Skeletal muscle satellite cell (primary cell): ENCODE measurements around the gene MAGI1.

ENCODE experiments used
- H3K27me3 ChIP-seq: 2 replicates; pipeline ENCODE4 v1.7.0; 2013; ENCODE audit warnings: low read length; ENCODE audit not compliant: control insufficient read depth, insufficient read depth
- H3K36me3 ChIP-seq: 2 replicates; pipeline ENCODE4 v1.7.0; 2013; ENCODE audit warnings: mild to moderate bottlenecking, control low read depth, low read length; ENCODE audit not compliant: insufficient read depth
- H3K4me1 ChIP-seq: 2 replicates; pipeline ENCODE4 v1.7.0; 2013; ENCODE audit warnings: low read length; ENCODE audit not compliant: control insufficient read depth, insufficient read depth
- H3K4me2 ChIP-seq: 2 replicates; pipeline ENCODE4 v1.7.0; 2013; ENCODE audit warnings: mild to moderate bottlenecking, low read length
- H3K4me3 ChIP-seq: 2 replicates; pipeline ENCODE4 v1.7.0; 2013; ENCODE audit warnings: low read length
- H3K9ac ChIP-seq: 2 replicates; pipeline ENCODE4 v1.7.0; 2013; ENCODE audit warnings: mild to moderate bottlenecking, low read depth, low read length, moderate library complexity
- H3K9me3 ChIP-seq: replicated peaks from 2 replicates; pipeline ENCODE4 v1.7.0; 2013; ENCODE audit warnings: mild to moderate bottlenecking, control low read depth, low read length

MAGI1 gene

DNA sequence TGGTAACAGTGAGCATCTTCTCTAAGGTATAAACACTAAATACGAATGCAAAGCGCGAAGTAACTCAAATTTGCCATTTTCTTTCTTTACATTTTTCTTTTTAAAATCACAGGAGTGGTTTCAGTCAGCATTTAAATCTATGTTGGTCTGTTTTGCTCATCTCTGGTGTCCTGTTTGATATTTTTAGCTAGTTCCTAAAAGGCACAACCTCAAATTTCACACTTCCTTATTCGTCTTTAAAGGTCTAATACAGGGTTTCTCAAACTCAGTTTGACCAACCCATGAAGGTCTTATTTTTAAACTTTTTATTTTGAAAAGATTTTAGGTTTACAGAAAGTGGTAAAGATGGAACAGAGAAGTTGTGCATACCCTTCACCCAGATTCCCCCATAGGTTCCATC lies 201.1 kb downstream of the MAGI1 start:
- Histone ChIP-seq H3K4me1 (peaks cover 22% of the 10 kb centered on the region), H3K4me3 (no peak overlapping the region), H3K9me3 (no peaks in the 10 kb centered on the region), H3K4me2 (no peak overlapping the region), H3K36me3 (no peaks in the 10 kb centered on the region), H3K27me3 (no peaks in the 10 kb centered on the region), H3K9ac (no peak overlapping the region)

DNA sequence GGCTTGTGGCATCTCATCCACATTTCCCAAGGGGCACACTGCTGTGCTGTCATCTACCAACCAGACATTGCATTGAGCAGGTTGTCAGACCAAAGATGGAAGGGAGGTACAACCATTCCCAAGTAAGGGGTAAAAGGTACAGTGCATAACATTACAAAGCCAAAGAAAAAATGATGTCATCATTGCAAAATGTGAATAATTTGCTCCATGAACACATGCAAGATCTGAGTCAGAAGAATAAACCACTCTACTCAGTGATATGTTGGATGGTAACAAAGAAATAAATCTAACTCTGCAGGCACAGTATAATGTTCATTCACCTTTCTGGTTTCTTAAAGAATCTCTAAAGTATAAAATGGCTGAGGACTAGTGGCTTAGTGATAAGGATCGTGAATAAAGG lies 202.7 kb downstream of the MAGI1 start:
- Histone ChIP-seq H3K9me3 (no peaks in the 10 kb centered on the region), H3K27me3 (no peaks in the 10 kb centered on the region), H3K9ac (no peak overlapping the region), H3K4me3 (no peak overlapping the region), H3K4me2 (no peak overlapping the region), H3K4me1 (peaks cover 35% of the 10 kb centered on the region), H3K36me3 (no peaks in the 10 kb centered on the region)

DNA sequence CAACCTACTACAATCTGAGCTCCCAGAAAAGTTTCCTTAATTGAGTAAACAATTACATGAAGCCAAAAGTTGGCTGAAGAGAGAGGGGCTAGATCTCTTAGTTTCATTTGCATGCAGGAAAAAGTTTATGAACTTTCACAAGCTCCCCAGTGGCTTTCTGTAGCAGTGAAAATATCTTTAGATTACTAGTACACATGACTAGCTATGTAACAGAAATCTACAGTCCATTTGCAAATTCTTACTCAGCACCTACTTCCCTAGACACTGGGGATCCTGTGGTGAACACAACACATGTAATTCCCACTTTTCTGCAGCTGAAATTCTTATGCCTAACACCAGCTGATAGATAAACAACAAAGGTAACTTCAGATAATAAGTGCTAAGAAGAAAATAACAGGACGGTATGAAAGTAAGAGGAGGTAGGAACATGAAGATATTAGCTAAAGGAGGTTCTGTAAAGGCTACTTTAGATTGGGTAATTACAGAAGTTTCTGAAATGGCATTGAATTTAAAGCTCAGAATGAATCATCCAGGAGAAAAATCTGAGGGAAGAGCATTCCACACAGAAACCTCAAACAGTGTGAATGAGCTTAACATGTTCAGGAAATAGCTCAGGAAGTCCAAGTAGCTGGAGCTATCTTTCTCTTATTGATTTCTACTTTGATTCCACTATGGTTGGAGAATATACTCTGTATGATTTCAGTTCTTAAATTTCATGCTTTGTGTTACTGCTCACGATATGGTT lies 204.8 kb downstream of the MAGI1 start:
- Histone ChIP-seq H3K9ac (no peak overlapping the region), H3K27me3 (no peaks in the 10 kb centered on the region), H3K4me1 (peaks cover 43% of the 10 kb centered on the region)

DNA sequence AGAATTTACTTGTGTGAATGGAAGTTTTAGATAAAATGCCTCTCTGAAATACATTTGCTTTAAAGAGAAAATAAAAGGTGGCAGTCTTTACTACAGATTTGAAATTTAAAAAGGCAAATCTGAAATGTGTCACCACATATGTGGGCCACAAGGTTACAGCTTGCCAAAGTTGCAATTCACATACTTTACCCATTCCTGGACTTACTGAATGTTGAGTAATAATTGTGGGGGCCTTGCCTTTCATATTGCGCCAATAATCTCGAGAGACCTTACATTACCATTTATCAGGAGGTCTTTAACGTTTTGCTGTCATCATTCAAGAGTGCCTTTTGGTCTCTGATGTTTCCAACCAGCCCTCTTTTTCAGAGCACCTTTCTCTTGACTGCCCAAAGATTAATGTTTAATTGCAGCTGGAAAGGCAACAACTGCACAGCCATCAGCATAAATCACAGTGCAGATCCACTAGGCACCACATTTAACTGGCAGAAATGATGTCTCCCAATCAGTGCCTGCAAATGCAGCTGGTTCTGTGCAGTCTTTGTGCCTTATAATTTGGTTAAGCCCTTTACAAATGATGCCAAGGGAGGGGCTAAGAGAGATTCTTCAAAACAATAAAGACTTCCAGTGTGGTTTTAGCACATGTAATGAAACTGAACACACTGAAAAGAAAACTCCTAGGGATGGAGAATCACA lies 206.8 kb downstream of the MAGI1 start:
- no peaks in the 10 kb centered on the region for H3K27me3 ChIP-seq
- no peaks in the 10 kb centered on the region for H3K36me3 ChIP-seq
- no peak overlapping the region for H3K9ac ChIP-seq
- H3K4me2 ChIP-seq: peak overlapping the region; percentile 52
- no peaks in the 10 kb centered on the region for H3K9me3 ChIP-seq
- H3K4me1 ChIP-seq: peaks cover 51% of the 10 kb centered on the region
- H3K4me3 ChIP-seq: peak overlapping the region; percentile 27

More for the DNA sequence above, 204.8 kb downstream of the MAGI1 start:
- Histone ChIP-seq H3K4me3 (no peak overlapping the region), H3K4me2 (peak overlapping the region; percentile 62), H3K9me3 (no peaks in the 10 kb centered on the region), H3K36me3 (no peaks in the 10 kb centered on the region)

DNA sequence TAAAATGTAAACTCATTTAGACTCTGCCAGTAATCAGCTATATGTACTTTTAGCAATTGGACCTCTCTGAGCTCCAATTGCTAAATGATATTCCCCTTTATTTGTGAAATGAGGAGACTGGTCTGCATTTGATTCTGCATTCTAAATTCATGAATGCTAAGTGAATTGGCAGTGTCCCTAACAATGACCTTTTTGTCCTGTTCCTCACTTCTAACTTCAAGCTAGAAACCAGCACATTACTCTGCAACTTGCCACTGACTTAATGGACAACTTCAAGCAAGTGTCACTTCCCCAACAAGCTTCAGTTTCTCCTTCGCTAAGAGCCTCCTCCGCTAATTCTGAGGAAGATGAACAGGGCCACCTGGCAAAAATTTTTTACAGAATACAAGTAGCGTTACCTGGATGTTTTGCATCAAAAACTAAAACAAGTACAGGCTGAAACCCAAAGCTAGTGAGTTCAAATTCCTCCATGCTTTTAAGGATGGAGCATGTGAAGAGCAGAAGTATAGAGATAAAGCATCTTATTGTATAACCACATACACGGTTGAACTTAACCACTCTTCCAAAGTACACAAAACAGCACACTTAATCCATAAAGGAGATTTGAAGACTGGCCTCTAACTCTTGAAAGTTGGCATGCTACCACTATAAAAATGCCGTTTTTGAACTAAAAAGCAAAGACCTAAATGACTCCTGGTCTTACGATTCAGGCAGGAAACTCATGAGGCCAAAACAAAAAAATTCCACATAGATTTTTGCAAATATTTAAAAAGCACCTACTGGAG lies 207.6 kb downstream of the MAGI1 start:
- Histone ChIP-seq H3K9me3 (no peaks in the 10 kb centered on the region), H3K9ac (no peak overlapping the region), H3K4me3 (peak overlapping the region; percentile 9), H3K4me2 (peak overlapping the region; percentile 52), H3K27me3 (no peaks in the 10 kb centered on the region), H3K36me3 (no peaks in the 10 kb centered on the region), H3K4me1 (peaks cover 51% of the 10 kb centered on the region)

DNA sequence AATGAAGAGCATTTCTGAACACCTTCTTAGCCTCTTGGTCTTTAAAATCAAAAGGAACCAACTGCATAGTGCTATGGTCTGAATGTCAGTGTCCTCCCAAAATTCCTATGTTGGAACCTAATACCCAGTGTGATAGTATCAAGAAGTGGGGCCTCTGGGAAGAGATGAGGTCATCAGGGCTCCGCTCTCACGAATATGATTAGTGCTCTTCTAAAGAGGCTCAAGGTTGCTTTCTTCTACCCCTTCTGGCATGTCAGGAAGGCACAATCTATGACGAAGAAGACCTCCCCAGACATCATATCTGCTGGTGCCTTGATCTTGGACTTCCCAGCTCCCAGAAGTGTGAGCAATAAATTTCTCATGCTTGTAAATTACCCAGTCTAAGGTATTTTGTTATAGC lies 209.5 kb downstream of the MAGI1 start:
- Histone ChIP-seq H3K9me3 (no peaks in the 10 kb centered on the region), H3K27me3 (no peaks in the 10 kb centered on the region), H3K9ac (no peak overlapping the region), H3K4me3 (no peak overlapping the region), H3K4me1 (peaks cover 45% of the 10 kb centered on the region), H3K4me2 (peak overlapping the region; percentile 51), H3K36me3 (no peaks in the 10 kb centered on the region)

DNA sequence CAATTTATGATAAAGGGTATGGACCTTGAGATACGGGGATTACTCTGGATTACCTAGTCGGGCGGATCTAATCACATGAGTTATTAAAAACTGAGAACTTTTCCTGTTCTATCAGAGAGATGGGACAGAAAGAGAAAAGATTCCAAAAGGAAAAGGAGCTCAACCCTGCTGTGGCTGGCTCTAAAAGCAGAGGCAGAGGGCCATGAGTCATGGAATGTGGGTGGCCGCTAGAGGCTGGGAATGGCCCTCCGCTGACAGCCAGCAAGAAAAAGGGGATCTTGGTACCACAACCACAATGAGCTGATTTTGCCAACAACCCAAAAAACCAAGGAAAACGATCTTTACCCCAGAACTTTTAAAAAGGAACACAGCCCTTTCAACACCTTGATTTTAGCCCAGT lies 210.0 kb downstream of the MAGI1 start:
- H3K4me2 ChIP-seq: peak overlapping the region; percentile 51
- no peaks in the 10 kb centered on the region for H3K9me3 ChIP-seq

DNA sequence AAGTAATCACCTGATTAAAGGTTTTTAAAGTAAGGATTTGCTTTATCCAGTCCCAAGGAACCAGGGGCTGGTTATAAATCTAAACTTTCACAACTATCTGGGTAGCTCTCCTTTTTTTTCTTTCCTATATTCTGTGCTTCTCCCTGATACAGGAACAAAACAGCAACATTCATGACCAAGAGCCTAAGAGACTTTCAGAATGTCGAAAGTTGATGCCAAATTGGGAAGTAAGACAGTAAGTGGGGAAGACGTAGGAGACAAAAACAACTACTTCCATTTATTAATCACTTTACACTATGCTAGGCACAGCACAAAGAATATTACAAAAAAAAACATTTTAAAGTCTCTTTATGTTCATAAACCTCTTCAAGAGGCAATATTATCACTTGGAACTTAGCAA lies 211.6 kb downstream of the MAGI1 start:
- Histone ChIP-seq H3K9me3 (no peaks in the 10 kb centered on the region), H3K4me1 (peaks cover 26% of the 10 kb centered on the region), H3K9ac (no peak overlapping the region), H3K4me2 (no peak overlapping the region), H3K36me3 (no peaks in the 10 kb centered on the region), H3K4me3 (no peak overlapping the region), H3K27me3 (no peaks in the 10 kb centered on the region)

More for the DNA sequence above, 210.0 kb downstream of the MAGI1 start:
- Histone ChIP-seq H3K36me3 (no peaks in the 10 kb centered on the region), H3K9ac (no peak overlapping the region), H3K4me3 (no peak overlapping the region), H3K27me3 (no peaks in the 10 kb centered on the region), H3K4me1 (peaks cover 40% of the 10 kb centered on the region)

DNA sequence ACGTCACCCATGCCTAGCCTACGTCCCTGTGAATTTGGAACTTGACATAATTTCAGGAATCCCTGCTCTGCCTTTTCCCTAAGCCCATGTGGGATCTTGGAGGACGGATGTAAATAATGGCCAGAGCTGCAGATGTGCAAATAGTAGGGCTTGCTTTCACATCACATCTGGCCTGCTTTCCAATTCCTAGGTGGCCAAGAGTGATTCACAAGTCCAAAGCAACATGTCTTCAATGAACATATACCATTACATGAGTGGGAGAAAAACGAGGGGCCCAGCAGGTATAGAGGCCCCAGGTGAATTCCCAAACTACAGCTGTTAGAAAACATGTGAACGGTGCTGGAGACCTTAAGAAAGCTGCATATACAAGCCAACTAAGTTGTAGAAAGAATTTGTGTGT lies 214.6 kb downstream of the MAGI1 start:
- Histone ChIP-seq H3K9me3 (no peaks in the 10 kb centered on the region), H3K36me3 (no peaks in the 10 kb centered on the region), H3K4me2 (no peak overlapping the region), H3K4me1 (peaks cover 10% of the 10 kb centered on the region), H3K9ac (no peak overlapping the region), H3K27me3 (no peaks in the 10 kb centered on the region), H3K4me3 (no peak overlapping the region)

DNA sequence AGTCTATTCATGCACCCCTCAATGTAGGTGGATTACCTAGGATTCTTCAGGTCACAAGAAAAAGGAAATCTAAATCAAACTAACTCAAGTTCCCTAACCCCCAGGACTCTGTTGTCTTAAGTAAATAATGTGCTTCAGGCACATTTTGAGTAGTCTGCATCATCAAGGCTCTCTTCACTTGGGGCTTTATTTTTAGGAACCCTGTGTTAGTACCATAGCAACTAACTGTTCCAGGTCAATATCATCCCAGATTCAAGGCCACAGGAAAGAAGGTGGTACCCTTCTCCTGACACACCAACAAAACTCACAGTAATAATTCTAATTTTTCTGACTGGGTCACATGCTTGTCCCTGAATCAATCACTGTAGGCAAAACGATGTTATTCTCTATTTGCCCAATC lies 218.1 kb downstream of the MAGI1 start:
- no peaks in the 10 kb centered on the region for H3K4me1 ChIP-seq
- no peaks in the 10 kb centered on the region for H3K36me3 ChIP-seq
- no peak overlapping the region for H3K4me3 ChIP-seq
- no peaks in the 10 kb centered on the region for H3K9me3 ChIP-seq
- H3K4me2 ChIP-seq: no peak overlapping the region
- H3K9ac ChIP-seq: no peak overlapping the region
- no peaks in the 10 kb centered on the region for H3K27me3 ChIP-seq

DNA sequence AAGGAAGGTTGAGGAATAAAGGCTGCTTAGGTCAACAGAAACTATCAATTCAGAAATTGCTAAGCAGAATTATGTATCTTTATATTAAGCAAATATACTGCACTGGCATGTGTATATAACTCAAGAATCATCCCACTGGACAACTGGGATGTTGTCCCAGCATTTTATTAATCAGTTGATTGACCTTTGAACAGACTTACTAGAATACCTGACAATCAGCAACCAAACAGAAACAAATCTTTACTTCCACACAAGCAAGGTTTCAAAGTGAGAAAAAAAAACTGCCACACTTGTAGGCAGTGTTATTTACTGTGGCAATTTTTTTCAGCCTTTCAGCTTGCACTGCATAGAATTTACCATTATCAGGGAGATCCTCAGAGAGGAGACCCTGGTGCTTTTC lies 218.8 kb downstream of the MAGI1 start:
- Histone ChIP-seq H3K9ac (no peak overlapping the region), H3K4me2 (no peak overlapping the region), H3K9me3 (no peaks in the 10 kb centered on the region), H3K27me3 (no peaks in the 10 kb centered on the region), H3K36me3 (no peaks in the 10 kb centered on the region), H3K4me3 (no peak overlapping the region), H3K4me1 (peaks cover 4% of the 10 kb centered on the region)
